ENCODE data around the gene CEND1. TPM values are rescaled to one million over a fixed set of nuclear protein-coding genes. Genes with fewer than 3 reads are reported as not detected.

The CEND1 gene
- total RNA-seq, 1 experiment from 2014 or later: 2.7 TPM

DNA sequence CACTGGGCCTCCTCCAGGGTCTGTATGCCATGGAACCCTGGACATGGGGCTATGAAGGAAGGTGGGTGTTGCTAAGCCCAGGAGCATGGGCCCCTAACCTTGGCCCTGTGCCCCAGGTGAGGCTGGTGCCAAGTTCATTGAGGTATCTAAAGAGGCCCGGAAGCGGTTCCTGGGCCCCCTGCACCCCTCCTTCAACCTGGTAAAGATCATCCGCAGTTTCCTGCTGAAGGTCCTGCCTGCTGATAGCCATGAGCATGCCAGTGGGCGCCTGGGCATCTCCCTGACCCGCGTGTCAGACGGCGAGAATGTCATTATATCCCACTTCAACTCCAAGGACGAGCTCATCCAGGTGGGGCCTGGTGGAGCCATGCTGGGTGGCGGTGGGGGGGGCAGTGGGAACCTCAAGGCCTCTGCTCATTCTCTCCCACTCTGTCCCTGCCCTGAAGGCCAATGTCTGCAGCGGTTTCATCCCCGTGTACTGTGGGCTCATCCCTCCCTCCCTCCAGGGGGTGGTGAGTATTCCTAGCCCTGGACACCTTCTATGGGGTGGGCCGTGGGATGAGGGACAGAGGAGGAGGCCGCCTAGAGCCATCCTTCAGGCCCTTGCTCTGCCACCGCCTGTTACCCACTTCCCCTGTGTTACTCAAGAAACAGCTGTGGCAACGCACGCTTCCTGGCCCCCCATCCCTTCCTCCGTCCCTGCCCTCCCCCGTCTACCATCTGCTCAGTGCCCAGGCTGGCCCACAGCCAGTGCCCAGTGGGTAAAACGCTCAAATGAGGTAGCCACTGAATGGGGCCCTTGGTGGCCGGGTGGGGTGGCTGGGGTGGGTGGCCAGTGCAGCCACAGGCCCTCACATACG lies 31.9 kb upstream of the CEND1 start:
- CTCF ChIA-PET: no interaction called here
- no peaks in the 10 kb centered on the region for H3K36me3 Mint-ChIP-seq
- TF ChIP-seq, protein P1, sequence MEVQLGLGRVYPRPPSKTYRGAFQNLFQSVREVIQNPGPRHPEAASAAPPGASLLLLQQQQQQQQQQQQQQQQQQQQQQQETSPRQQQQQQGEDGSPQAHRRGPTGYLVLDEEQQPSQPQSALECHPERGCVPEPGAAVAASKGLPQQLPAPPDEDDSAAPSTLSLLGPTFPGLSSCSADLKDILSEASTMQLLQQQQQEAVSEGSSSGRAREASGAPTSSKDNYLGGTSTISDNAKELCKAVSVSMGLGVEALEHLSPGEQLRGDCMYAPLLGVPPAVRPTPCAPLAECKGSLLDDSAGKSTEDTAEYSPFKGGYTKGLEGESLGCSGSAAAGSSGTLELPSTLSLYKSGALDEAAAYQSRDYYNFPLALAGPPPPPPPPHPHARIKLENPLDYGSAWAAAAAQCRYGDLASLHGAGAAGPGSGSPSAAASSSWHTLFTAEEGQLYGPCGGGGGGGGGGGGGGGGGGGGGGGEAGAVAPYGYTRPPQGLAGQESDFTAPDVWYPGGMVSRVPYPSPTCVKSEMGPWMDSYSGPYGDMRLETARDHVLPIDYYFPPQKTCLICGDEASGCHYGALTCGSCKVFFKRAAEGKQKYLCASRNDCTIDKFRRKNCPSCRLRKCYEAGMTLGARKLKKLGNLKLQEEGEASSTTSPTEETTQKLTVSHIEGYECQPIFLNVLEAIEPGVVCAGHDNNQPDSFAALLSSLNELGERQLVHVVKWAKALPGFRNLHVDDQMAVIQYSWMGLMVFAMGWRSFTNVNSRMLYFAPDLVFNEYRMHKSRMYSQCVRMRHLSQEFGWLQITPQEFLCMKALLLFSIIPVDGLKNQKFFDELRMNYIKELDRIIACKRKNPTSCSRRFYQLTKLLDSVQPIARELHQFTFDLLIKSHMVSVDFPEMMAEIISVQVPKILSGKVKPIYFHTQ (CRISPR knock-in tag; IDR thresholded peaks at IDR 0.05): no peak
- no peak for TF ChIP-seq ZNF671 (CRISPR knock-in tag; IDR thresholded peaks at IDR 0.05)
- DNase-seq (ENCODE audit: low spot score): no peak
- H3K27me3 Mint-ChIP-seq (ENCODE audit: low read depth): no peaks in the 10 kb centered on the region; the same call in 1 of the 2 replicates
- no peak overlapping the region for H3K27ac Mint-ChIP-seq
- no peaks in the 10 kb centered on the region for H3K9me3 Mint-ChIP-seq
- H3K4me1 Mint-ChIP-seq: peaks cover 12% of the 10 kb centered on the region
- POLR2A ChIA-PET: interaction anchor here (3.4 kb wide), 1 partner anchor 8 kb away, joined by 38 read pairs; the partner anchor contains the start of gene CRACR2B
- ATAC-seq: no peak
- H3K4me3 Mint-ChIP-seq: no peak overlapping the region

DNA sequence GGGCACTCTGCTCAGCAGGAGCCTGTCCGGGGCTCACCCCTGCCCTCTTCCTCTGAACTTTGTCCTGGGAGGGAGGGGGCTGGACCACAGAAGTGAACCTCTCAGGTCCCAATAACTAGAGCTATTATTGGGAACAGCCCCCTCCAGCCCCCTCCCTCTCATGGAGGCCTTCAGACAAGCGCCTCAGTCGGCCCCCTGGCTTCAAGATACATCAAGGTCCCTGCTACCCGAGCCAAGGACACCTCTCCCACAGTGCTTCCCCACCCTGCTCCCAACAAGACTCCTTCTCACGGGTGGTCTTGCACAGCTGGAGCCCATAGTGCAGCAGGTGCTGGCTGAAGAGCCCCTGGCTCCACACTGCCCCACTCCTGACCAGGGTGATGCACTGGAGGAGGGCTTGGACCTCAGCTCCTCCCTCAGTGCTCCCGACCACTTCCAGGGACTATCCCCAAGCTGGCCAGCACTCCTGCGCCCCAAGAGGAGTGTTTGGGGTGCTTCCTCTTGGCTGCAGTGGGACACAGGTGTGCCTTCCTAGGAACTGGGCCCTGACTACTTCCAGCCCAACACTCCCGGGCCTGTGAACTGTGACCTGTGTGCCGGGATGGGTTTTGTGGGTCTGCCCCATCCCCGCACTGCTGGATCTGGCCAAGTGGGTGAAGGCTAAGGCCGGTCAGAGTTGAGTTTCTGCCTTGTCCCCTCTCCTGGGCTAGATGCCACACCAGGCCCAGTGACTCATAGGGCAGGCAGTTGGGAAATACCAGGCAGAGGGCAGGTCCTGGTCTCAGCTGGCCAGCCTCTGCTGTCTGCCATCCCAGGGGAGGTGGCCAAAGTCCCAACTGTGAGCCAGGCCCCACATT lies 31.0 kb upstream of the CEND1 start:
- no peak for ATAC-seq
- DNase-seq (ENCODE audit: low spot score): no peak
- Mint-ChIP-seq H3K27me3 (ENCODE audit: low read depth) (no peaks in the 10 kb centered on the region; the same call in 1 of the 2 replicates), H3K4me1 (peaks cover 9% of the 10 kb centered on the region), H3K9me3 (no peaks in the 10 kb centered on the region), H3K27ac (no peak overlapping the region), H3K4me3 (peak overlapping the region; percentile 72), H3K36me3 (no peaks in the 10 kb centered on the region)
- ChIA-PET POLR2A (interaction anchor here (1.4 to 3.4 kb wide), 3 partner anchors 9 to 16 kb away, joined by 6 to 38 read pairs (median 18); partner anchors contain the start of genes CRACR2B and RPLP2), CTCF (interaction anchor here (0.6 to 2.7 kb wide), 6 partner anchors 12 to 101 kb away, joined by 3 to 6 read pairs (median 4); no protein-coding TSS in a partner anchor)
- no peak for TF ChIP-seq NFATC4 (CRISPR knock-in tag; IDR thresholded peaks at IDR 0.05)
- no peak for TF ChIP-seq HMGA2 (CRISPR knock-in tag; IDR thresholded peaks at IDR 0.05)
- no peak for TF ChIP-seq OVOL2 (CRISPR knock-in tag; IDR thresholded peaks at IDR 0.05; ENCODE audit: borderline replicate concordance)
- TF ChIP-seq, protein P2, sequence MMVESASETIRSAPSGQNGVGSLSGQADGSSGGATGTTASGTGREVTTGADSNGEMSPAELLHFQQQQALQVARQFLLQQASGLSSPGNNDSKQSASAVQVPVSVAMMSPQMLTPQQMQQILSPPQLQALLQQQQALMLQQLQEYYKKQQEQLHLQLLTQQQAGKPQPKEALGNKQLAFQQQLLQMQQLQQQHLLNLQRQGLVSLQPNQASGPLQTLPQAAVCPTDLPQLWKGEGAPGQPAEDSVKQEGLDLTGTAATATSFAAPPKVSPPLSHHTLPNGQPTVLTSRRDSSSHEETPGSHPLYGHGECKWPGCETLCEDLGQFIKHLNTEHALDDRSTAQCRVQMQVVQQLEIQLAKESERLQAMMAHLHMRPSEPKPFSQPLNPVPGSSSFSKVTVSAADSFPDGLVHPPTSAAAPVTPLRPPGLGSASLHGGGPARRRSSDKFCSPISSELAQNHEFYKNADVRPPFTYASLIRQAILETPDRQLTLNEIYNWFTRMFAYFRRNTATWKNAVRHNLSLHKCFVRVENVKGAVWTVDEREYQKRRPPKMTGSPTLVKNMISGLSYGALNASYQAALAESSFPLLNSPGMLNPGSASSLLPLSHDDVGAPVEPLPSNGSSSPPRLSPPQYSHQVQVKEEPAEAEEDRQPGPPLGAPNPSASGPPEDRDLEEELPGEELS (CRISPR knock-in tag; IDR thresholded peaks at IDR 0.05): no peak
- TF ChIP-seq GRHL2 (CRISPR knock-in tag; IDR thresholded peaks at IDR 0.05; ENCODE audit: insufficient replicate concordance, severe bottlenecking): no peak
- TF ChIP-seq ZNF317 (CRISPR knock-in tag; IDR thresholded peaks at IDR 0.05; ENCODE audit: borderline replicate concordance, low read depth): no peak
- no peak for TF ChIP-seq JAZF1 (CRISPR knock-in tag; IDR thresholded peaks at IDR 0.05)

DNA sequence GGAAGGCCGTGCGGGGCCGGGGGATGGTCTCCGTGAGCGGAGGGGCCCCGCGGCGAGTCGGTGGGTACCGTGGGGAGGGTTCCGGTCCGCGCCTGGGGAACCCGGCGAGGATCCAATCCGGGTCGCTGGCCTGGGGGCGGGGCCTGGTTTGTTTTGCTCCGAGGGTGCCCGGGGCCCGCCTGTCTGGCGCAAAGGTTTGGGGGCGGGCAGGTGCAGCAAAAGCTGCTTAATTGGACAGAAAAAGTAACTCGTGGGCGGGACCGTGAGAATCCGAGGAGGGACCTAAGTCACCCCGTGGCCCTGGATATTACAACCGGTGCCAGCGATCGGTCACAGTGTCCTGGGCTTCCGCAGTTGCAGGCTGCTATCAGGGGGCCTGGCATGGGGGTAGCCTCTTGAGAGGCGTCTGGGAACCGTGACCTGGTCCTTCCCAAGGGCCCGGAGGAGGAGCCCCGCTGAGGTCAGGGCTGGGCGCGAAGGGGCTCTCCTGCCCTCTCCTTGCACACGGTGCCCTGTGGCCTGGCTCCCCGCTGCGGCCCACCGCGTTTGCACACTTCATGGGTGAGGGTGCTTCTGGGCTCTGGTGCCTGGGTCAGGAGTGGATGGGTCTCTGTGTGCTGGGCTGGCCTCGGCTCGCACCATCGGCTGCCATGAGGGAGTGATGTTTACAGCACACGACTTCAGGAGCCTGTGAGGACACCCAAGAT lies 30.2 kb upstream of the CEND1 start:
- DNase-seq (ENCODE audit: low spot score) (peak; percentile 81), ATAC-seq (peak; percentile 21)
- Mint-ChIP-seq H3K9me3 (no peaks in the 10 kb centered on the region), H3K27me3 (ENCODE audit: low read depth) (no peaks in the 10 kb centered on the region), H3K36me3 (no peaks in the 10 kb centered on the region), H3K27ac (no peak overlapping the region), H3K4me1 (peaks cover 7% of the 10 kb centered on the region), H3K4me3 (peak overlapping the region; percentile 72)
- POLR2A ChIA-PET: interaction anchor here (1.1 to 3.4 kb wide), 5 partner anchors 9 to 30 kb away, joined by 3 to 38 read pairs (median 6); partner anchors contain the start of genes CEND1, CRACR2B and RPLP2
- CTCF ChIA-PET: interaction anchor here (0.6 to 2.7 kb wide), 12 partner anchors 9 to 105 kb away, joined by 3 to 26 read pairs (median 4); partner anchors contain the start of genes AP2A2 and CRACR2B
- no peak for TF ChIP-seq KAT7 (CRISPR knock-in tag; IDR thresholded peaks at IDR 0.05; ENCODE audit: borderline replicate concordance)
- TF ChIP-seq OVOL2 (CRISPR knock-in tag; IDR thresholded peaks at IDR 0.05; ENCODE audit: borderline replicate concordance): no peak
- TF ChIP-seq, protein P3, sequence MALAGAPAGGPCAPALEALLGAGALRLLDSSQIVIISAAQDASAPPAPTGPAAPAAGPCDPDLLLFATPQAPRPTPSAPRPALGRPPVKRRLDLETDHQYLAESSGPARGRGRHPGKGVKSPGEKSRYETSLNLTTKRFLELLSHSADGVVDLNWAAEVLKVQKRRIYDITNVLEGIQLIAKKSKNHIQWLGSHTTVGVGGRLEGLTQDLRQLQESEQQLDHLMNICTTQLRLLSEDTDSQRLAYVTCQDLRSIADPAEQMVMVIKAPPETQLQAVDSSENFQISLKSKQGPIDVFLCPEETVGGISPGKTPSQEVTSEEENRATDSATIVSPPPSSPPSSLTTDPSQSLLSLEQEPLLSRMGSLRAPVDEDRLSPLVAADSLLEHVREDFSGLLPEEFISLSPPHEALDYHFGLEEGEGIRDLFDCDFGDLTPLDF (CRISPR knock-in tag; IDR thresholded peaks at IDR 0.05): no peak
- no peak for TF ChIP-seq EMX1 (CRISPR knock-in tag; IDR thresholded peaks at IDR 0.05)
- TF ChIP-seq, protein P4, sequence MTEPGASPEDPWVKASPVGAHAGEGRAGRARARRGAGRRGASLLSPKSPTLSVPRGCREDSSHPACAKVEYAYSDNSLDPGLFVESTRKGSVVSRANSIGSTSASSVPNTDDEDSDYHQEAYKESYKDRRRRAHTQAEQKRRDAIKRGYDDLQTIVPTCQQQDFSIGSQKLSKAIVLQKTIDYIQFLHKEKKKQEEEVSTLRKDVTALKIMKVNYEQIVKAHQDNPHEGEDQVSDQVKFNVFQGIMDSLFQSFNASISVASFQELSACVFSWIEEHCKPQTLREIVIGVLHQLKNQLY (CRISPR knock-in tag; IDR thresholded peaks at IDR 0.05): no peak
- TF ChIP-seq, protein P5, sequence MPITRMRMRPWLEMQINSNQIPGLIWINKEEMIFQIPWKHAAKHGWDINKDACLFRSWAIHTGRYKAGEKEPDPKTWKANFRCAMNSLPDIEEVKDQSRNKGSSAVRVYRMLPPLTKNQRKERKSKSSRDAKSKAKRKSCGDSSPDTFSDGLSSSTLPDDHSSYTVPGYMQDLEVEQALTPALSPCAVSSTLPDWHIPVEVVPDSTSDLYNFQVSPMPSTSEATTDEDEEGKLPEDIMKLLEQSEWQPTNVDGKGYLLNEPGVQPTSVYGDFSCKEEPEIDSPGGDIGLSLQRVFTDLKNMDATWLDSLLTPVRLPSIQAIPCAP (CRISPR knock-in tag; IDR thresholded peaks at IDR 0.05): no peak
- TF ChIP-seq, protein P6, sequence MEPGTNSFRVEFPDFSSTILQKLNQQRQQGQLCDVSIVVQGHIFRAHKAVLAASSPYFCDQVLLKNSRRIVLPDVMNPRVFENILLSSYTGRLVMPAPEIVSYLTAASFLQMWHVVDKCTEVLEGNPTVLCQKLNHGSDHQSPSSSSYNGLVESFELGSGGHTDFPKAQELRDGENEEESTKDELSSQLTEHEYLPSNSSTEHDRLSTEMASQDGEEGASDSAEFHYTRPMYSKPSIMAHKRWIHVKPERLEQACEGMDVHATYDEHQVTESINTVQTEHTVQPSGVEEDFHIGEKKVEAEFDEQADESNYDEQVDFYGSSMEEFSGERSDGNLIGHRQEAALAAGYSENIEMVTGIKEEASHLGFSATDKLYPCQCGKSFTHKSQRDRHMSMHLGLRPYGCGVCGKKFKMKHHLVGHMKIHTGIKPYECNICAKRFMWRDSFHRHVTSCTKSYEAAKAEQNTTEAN (CRISPR knock-in tag; IDR thresholded peaks at IDR 0.05): no peak
- TF ChIP-seq JAZF1 (CRISPR knock-in tag; IDR thresholded peaks at IDR 0.05): no peak
- no peak for TF ChIP-seq ZNF219 (CRISPR knock-in tag; IDR thresholded peaks at IDR 0.05; ENCODE audit: borderline replicate concordance)
- TF ChIP-seq SOX15 (CRISPR knock-in tag; IDR thresholded peaks at IDR 0.05): no peak

All from WTC11 (cell line).